HG03196 (cell line): Measurements from ENCODE around the gene HPSE2.
"Not testable (repeated sequence)": the region's sequence is repeated elsewhere in the genome, so short reads cannot be mapped to it uniquely, and the experiment has no call there.

ENCODE experiments used
- ATAC-seq: cut with Tn5 transposase; IDR thresholded peaks from one replicate; pipeline ENCODE4 v1.9.1; 2021; ENCODE audit not compliant: unreplicated experiment

The HPSE2 gene

GRCh38 chr10:99235658-99236626 lies at the start of gene HPSE2:
Gene HPSE2, minus strand, starts transcription at chr10:99235852.
- no peak for ATAC-seq

GRCh38 chr10:99280472-99280871 lies 44.8 kb upstream of the HPSE2 start:
- ATAC-seq: peak; percentile 83

- no peak for ATAC-seq
Measured at GRCh38 chr10:99279626-99280111, 44.0 kb upstream of the HPSE2 start.

- ATAC-seq: no peak
Measured at GRCh38 chr10:99276848-99277486, 41.3 kb upstream of the HPSE2 start.

GRCh38 chr10:99266383-99266782 lies 30.7 kb upstream of the HPSE2 start:
- ATAC-seq: no peak

GRCh38 chr10:99248824-99249223 lies 13.2 kb upstream of the HPSE2 start:
- ATAC-seq: no peak

- ATAC-seq: not testable (repeated sequence)
Measured at GRCh38 chr10:99247893-99248292, 12.2 kb upstream of the HPSE2 start.

- no peak for ATAC-seq
Measured at GRCh38 chr10:99236627-99237309, 1.1 kb upstream of the HPSE2 start.

GRCh38 chr10:99234791-99235657 lies 628 bp downstream of the HPSE2 start:
- ATAC-seq: no peak

GRCh38 chr10:99234041-99234790 lies 1.4 kb downstream of the HPSE2 start:
- peak; percentile 98 for ATAC-seq

- ATAC-seq: no peak
Measured at GRCh38 chr10:99233689-99234037, 2.0 kb downstream of the HPSE2 start.

GRCh38 chr10:99233000-99233688 lies 2.5 kb downstream of the HPSE2 start:
- no peak for ATAC-seq

- no peak for ATAC-seq
Measured at GRCh38 chr10:99232360-99232999, 3.2 kb downstream of the HPSE2 start.

- ATAC-seq: no peak
Measured at GRCh38 chr10:99224766-99225165, 10.9 kb downstream of the HPSE2 start.

- ATAC-seq: no peak
Measured at GRCh38 chr10:99207340-99207739, 28.3 kb downstream of the HPSE2 start.

GRCh38 chr10:99203310-99203709 lies 32.3 kb downstream of the HPSE2 start:
- no peak for ATAC-seq

- ATAC-seq: no peak
Measured at GRCh38 chr10:99172950-99173349, 62.7 kb downstream of the HPSE2 start.

- ATAC-seq: no peak
Measured at GRCh38 chr10:99172128-99172738, 63.4 kb downstream of the HPSE2 start.
